ENCODE results near the gene CHTF8. TPM values are rescaled to one million over a fixed set of nuclear protein-coding genes. Genes with fewer than 3 reads are reported as not detected.

Gene CHTF8
- total and polyA plus RNA-seq, 10 of the 15 experiments (the other 5 are each of a cell fraction or from before 2014, with no cell fraction given): 18.5 to 159 (median 102) TPM

- no peak for TF ChIP-seq ZNF217 (IDR thresholded peaks at IDR 0.05)
These were observed 12.9 kb downstream of the CHTF8 start (continued) for GRCh38 chr16:69119536-69119935.

GRCh38 chr16:69118994-69119393, 13.4 kb downstream of the CHTF8 start:
- no TSS peak for BruUV-seq (replicated peaks)
- H4K20me1 ChIP-seq (ENCODE audit: control insufficient read depth, insufficient read depth): no peaks in the 10 kb centered on the region
- no peak overlapping the region for H3K9ac ChIP-seq (ENCODE audit: control insufficient read depth, insufficient read depth, low read length)
- FAIRE-seq (no peak), ATAC-seq (no peak), DNase-seq (ENCODE audit: low read depth, low spot score) (no peak)
- peaks cover 19 to 20% of the 10 kb centered on the region in 2 experiments for H3K36me3 ChIP-seq (ENCODE audit: control insufficient read depth in 2 of 2, insufficient read depth in 2 of 2, low read length in 1 of 2)
- CTCF ChIA-PET: interaction anchor here (0.9 to 1.4 kb wide), 5 partner anchors 31 to 275 kb away, joined by 3 to 6 read pairs (median 3); partner anchors contain the start of gene TANGO6
- SMC1A ChIA-PET (ENCODE audit: uncharacterized antibody, unreplicated experiment): no interaction called here
- no peak overlapping the region for H3K27ac ChIP-seq (ENCODE audit: control insufficient read depth, insufficient read depth)
- peaks cover 2% of the 10 kb centered on the region for H3K79me2 ChIP-seq (ENCODE audit: control insufficient read depth, insufficient read depth, low read length)
- TF ChIP-seq ZNF622 (IDR thresholded peaks at IDR 0.05): no peak
- 100% methylated on average over 2 of the region's 2 CpGs for WGBS (ENCODE audit: insufficient coverage, insufficient replicate concordance, low lambda C conversion rate, missing lambda C conversion rate)
- H2AFZ ChIP-seq (ENCODE audit: control insufficient read depth, low read depth, low read length): no peak overlapping the region
- RAD21 ChIA-PET (ENCODE audit: unreplicated experiment): interaction anchor here (1.3 kb wide), 1 partner anchor 272 kb away, joined by 4 read pairs; no protein-coding TSS in a partner anchor
- in situ Hi-C loops (cut with MboI): no loop called here
- no peaks in the 10 kb centered on the region for H3K4me1 ChIP-seq (ENCODE audit: control insufficient read depth, insufficient read depth, low read length)
- POLR2A ChIA-PET: no interaction called here
- no peaks in the 10 kb centered on the region for H3K27me3 ChIP-seq (replicated peaks in 1 of 2; ENCODE audit: control insufficient read depth in 2 of 2, insufficient read depth in 2 of 2, low read length in 1 of 2)
- H3K4me3 ChIP-seq: no peak overlapping the region
- no peak overlapping the region for H3K4me2 ChIP-seq (ENCODE audit: control insufficient read depth, insufficient read depth)
- intact Hi-C loops (cut with micrococcal nuclease; ENCODE audit: unreplicated experiment): no loop called here
- H3K9me3 ChIP-seq (replicated peaks; ENCODE audit: control insufficient read depth, insufficient read depth, low read length): no peaks in the 10 kb centered on the region

GRCh38 chr16:69118468-69118867, 13.9 kb downstream of the CHTF8 start:
- no peak overlapping the region for H3K27ac ChIP-seq (ENCODE audit: control insufficient read depth, insufficient read depth)
- ATAC-seq (no peak), DNase-seq (ENCODE audit: low read depth, low spot score) (no peak), FAIRE-seq (no peak)
- intact Hi-C loops (cut with micrococcal nuclease; ENCODE audit: unreplicated experiment) (no loop called here), in situ Hi-C loops (cut with MboI) (no loop called here)
- RAD21 ChIA-PET (ENCODE audit: unreplicated experiment): interaction anchor here (1.3 kb wide), 1 partner anchor 271 kb away, joined by 4 read pairs; no protein-coding TSS in a partner anchor
- POLR2A ChIA-PET: no interaction called here
- no peak overlapping the region for H2AFZ ChIP-seq (ENCODE audit: control insufficient read depth, low read depth, low read length)
- no peak overlapping the region for H3K4me3 ChIP-seq
- 97% methylated on average over 2 of the region's 2 CpGs for WGBS (ENCODE audit: insufficient coverage, insufficient replicate concordance, low lambda C conversion rate, missing lambda C conversion rate)
- BruUV-seq (replicated peaks): TSS peak; percentile 36
- CTCF ChIA-PET: interaction anchor here (0.9 to 1.8 kb wide), 7 partner anchors 32 to 598 kb away, joined by 3 to 6 read pairs (median 4); partner anchors contain the start of gene TANGO6
- H3K9ac ChIP-seq (ENCODE audit: control insufficient read depth, insufficient read depth, low read length): no peak overlapping the region
- H3K4me2 ChIP-seq (ENCODE audit: control insufficient read depth, insufficient read depth): no peak overlapping the region
- no peaks in the 10 kb centered on the region for H3K4me1 ChIP-seq (ENCODE audit: control insufficient read depth, insufficient read depth, low read length)
- H3K36me3 ChIP-seq (ENCODE audit: control insufficient read depth in 2 of 2, insufficient read depth in 2 of 2, low read length in 1 of 2): peaks cover 19 to 20% of the 10 kb centered on the region in 2 experiments
- no peaks in the 10 kb centered on the region for H3K9me3 ChIP-seq (replicated peaks; ENCODE audit: control insufficient read depth, insufficient read depth, low read length)
- SMC1A ChIA-PET (ENCODE audit: uncharacterized antibody, unreplicated experiment): no interaction called here
- no peaks in the 10 kb centered on the region for H3K27me3 ChIP-seq (replicated peaks in 1 of 2; ENCODE audit: control insufficient read depth in 2 of 2, insufficient read depth in 2 of 2, low read length in 1 of 2)
- H3K79me2 ChIP-seq (ENCODE audit: control insufficient read depth, insufficient read depth, low read length): no peaks in the 10 kb centered on the region; the same call in none of the 2 replicates
- H4K20me1 ChIP-seq (ENCODE audit: control insufficient read depth, insufficient read depth): no peaks in the 10 kb centered on the region
- TF ChIP-seq ZZZ3 (IDR thresholded peaks at IDR 0.05; ENCODE audit: control insufficient read depth, insufficient read length, low read depth) (no peak), SMAD5 (IDR thresholded peaks at IDR 0.05; ENCODE audit: low read depth) (no peak), HDAC2 (IDR thresholded peaks at IDR 0.05) (no peak), KDM1A (IDR thresholded peaks at IDR 0.05; ENCODE audit: borderline replicate concordance) (no peak), MTA2 (IDR thresholded peaks at IDR 0.05; ENCODE audit: low read depth) (no peak), POU2F2 (IDR thresholded peaks at IDR 0.05; ENCODE audit: borderline replicate concordance, low read depth, low read length) (no peak), KAT2A (conservative IDR thresholded peaks at IDR 0.05; ENCODE audit: control insufficient read depth, low read depth, low read length) (no peak), STAT1 (conservative IDR thresholded peaks at IDR 0.05) (no peak), IRF5 (IDR thresholded peaks at IDR 0.05; ENCODE audit: borderline replicate concordance) (no peak), SPI1 (IDR thresholded peaks at IDR 0.05; ENCODE audit: borderline replicate concordance, insufficient read depth, low read depth, low read length) (no peak)

Data from GM12878 (cell line).